ENCODE measurements around the gene NFE2L1. TPM values are rescaled to one million over a fixed set of nuclear protein-coding genes. Genes with fewer than 3 reads are reported as not detected.

NFE2L1 gene
- total and polyA plus RNA-seq, 9 of the 15 experiments (the other 6 are each of a cell fraction or from before 2014, with no cell fraction given), result 2.0 to 68.6 (median 39.7) TPM

GRCh38 chr17:48043176-48043575, 5.0 kb upstream of the NFE2L1 start:
- Histone ChIP-seq H3K4me2 (ENCODE audit: insufficient read depth, low read length) (no peak overlapping the region), H3K9me3 (replicated peaks; ENCODE audit: control insufficient read depth, insufficient read depth, low read depth, low read length) (no peaks in the 10 kb centered on the region), H3K9me1 (ENCODE audit: control insufficient read depth, insufficient read depth, low read length) (no peaks in the 10 kb centered on the region), H3K4me3 (no peak overlapping the region), H3K4me1 (replicated peaks in 1 of 2; ENCODE audit: control insufficient read depth in 2 of 2, insufficient read depth in 2 of 2, low read length in 2 of 2) (peaks cover 11 to 13% of the 10 kb centered on the region in 2 experiments; a peak in 4 of 5 replicates), H3K79me2 (ENCODE audit: control insufficient read depth, insufficient read depth, low read length) (peaks cover 22% of the 10 kb centered on the region), H3K27ac (ENCODE audit: extremely low read depth, low read depth, low read length) (no peak overlapping the region), H3K27me3 (ENCODE audit: control insufficient read depth in 2 of 2, insufficient read depth in 2 of 2, low read length in 2 of 2) (no peaks in the 10 kb centered on the region), H4K20me1 (replicated peaks; ENCODE audit: control insufficient read depth, insufficient read depth, low read length) (no peaks in the 10 kb centered on the region), H2AFZ (ENCODE audit: low read depth, low read length) (no peak overlapping the region), H3K36me3 (ENCODE audit: control insufficient read depth, insufficient read depth, low read length) (0 out of 3 replicates have a peak, but pooled peaks cover 3% of the 10 kb centered on the region), H3K9ac (ENCODE audit: insufficient read depth in 1 of 2, low read depth in 2 of 2, low read length in 2 of 2) (no peak overlapping the region; a peak in 1 of 4 replicates)
- ATAC-seq (no peak), DNase-seq (ENCODE audit: extremely low read depth in 1 of 4, low spot score in 3 of 4) (no peak), FAIRE-seq (no peak)
- ChIA-PET POLR2A (interaction anchor here (0.6 to 9.0 kb wide), 9 partner anchors 8 to 101 kb away, joined by 3 to 74 read pairs (median 7); partner anchors contain the start of gene SNX11), CTCF (ENCODE audit: low intra/inter-chr PET ratio) (no interaction called here)
- BruUV-seq (replicated peaks), result no TSS peak
- intact Hi-C loops (cut with micrococcal nuclease), result no loop called here
- 63% methylated on average over 2 of the region's 2 CpGs for WGBS (ENCODE audit: insufficient coverage, low coverage, missing lambda C conversion rate)
- in situ Hi-C loops (cut with MboI), result no loop called here
- TF ChIP-seq GTF2F1 (IDR thresholded peaks at IDR 0.05; ENCODE audit: low read depth, low read length) (no peak), ZNF146 (CRISPR knock-in tag; IDR thresholded peaks at IDR 0.05; ENCODE audit: unreplicated experiment) (no peak), SRSF7 (optimal IDR thresholded peaks at IDR 0.05; ENCODE audit: low read depth, low read length) (no peak), BRCA1 (IDR thresholded peaks at IDR 0.05) (no peak), BRCA1 (CRISPR knock-in tag; IDR thresholded peaks at IDR 0.05) (no peak), SMARCA4 (IDR thresholded peaks at IDR 0.05) (no peak), ESRRB (CRISPR knock-in tag; IDR thresholded peaks at IDR 0.05; ENCODE audit: borderline replicate concordance) (no peak), KAT2B (IDR thresholded peaks at IDR 0.05; ENCODE audit: low read depth, low read length) (no peak), MAFK (IDR thresholded peaks at IDR 0.05; ENCODE audit: low read length) (no peak), E2F8 (IDR thresholded peaks at IDR 0.05; ENCODE audit: low read depth, partially characterized antibody) (no peak), SAP30 (IDR thresholded peaks at IDR 0.05; ENCODE audit: borderline replicate concordance, insufficient read depth, low read depth, low read length, poor library complexity, severe bottlenecking) (no peak), ZNF212 (CRISPR knock-in tag; IDR thresholded peaks at IDR 0.05) (no peak), PTRF (tag; IDR thresholded peaks at IDR 0.05) (no peak), RNF219 (CRISPR knock-in tag; IDR thresholded peaks at IDR 0.05) (no peak), FOSL1 (tag; conservative IDR thresholded peaks at IDR 0.05) (no peak), FOXP1 (CRISPR knock-in tag; IDR thresholded peaks at IDR 0.05) (no peak), PCBP2 (IDR thresholded peaks at IDR 0.05; ENCODE audit: low read depth, low read length, poor library complexity, severe bottlenecking) (no peak), CBX2 (IDR thresholded peaks at IDR 0.05; ENCODE audit: insufficient read depth, low read length, poor library complexity, severe bottlenecking) (no peak), ZBTB12 (CRISPR knock-in tag; IDR thresholded peaks at IDR 0.05) (no peak)
